Keratinocyte (primary cell): ENCODE data around the gene SLC22A12. TPM values are rescaled to one million over a fixed set of nuclear protein-coding genes. Genes with fewer than 3 reads are reported as not detected.

Experiments used
- DNase-seq: peaks from one replicate; pipeline ENCODE4 v3.0.0-alpha.2; 2011; ENCODE audit warnings: low read depth, missing footprints, low spot score
- FAIRE-seq: peaks from 2 replicates; lab custom pipeline; 2011; peaks lifted over from hg19 to GRCh38; lab: Jason Lieb, UNC
- H2AFZ ChIP-seq: 2 replicates; pipeline ENCODE4 v1.6.0; 2012; ENCODE audit warnings: low read length, control low read depth, inconsistent platforms; ENCODE audit not compliant: control insufficient read depth
- H3K27ac ChIP-seq: 2 replicates; pipeline ENCODE4 v1.5.1; 2011; ENCODE audit warnings: low read length; ENCODE audit not compliant: control insufficient read depth, insufficient read depth
- H3K27me3 ChIP-seq: 3 replicates; pipeline ENCODE4 v1.6.0; 2011; ENCODE audit warnings: low read length; ENCODE audit not compliant: control insufficient read depth, insufficient read depth; ENCODE audit errors: extremely low read depth
- H3K36me3 ChIP-seq, 2 experiments: 2 replicates in 1 of 2; 3 replicates in 1 of 2; pipeline ENCODE4 v1.5.1; 2011; ENCODE audit warnings: low read length in 2 of 2, mild to moderate bottlenecking in 1 of 2; ENCODE audit not compliant: control insufficient read depth in 2 of 2, insufficient read depth in 2 of 2; ENCODE audit errors: extremely low read depth in 1 of 2
- H3K4me1 ChIP-seq: 3 replicates; pipeline ENCODE4 v1.5.1; 2011; ENCODE audit warnings: low read length; ENCODE audit not compliant: control insufficient read depth, insufficient read depth; ENCODE audit errors: extremely low read depth
- H3K4me2 ChIP-seq: 3 replicates; pipeline ENCODE4 v1.6.0; 2011; ENCODE audit warnings: low read depth, low read length; ENCODE audit not compliant: control insufficient read depth, insufficient read depth; ENCODE audit errors: extremely low read depth
- H3K4me3 ChIP-seq, 3 experiments: fragments of 200-600 bp in 1 of 3; sonication (generic) in 1 of 3; 2 replicates in 2 of 3; 3 replicates in 1 of 3; pipeline ENCODE4 v1.5.1; 2011 to 2016; ENCODE audit warnings: low read length in 3 of 3, mild to moderate bottlenecking in 3 of 3, control low read depth in 2 of 3, inconsistent platforms in 1 of 3, low read depth in 1 of 3, mixed read lengths in 1 of 3, mixed run types in 1 of 3, moderate library complexity in 1 of 3; ENCODE audit not compliant: control insufficient read depth in 2 of 3, insufficient read depth in 2 of 3; ENCODE audit errors: extremely low read depth in 1 of 3
- H3K79me2 ChIP-seq: 2 replicates; pipeline ENCODE4 v1.6.0; 2012; ENCODE audit warnings: low read length; ENCODE audit not compliant: control insufficient read depth, insufficient read depth
- H3K9ac ChIP-seq: 3 replicates; pipeline ENCODE4 v1.6.0; 2011; ENCODE audit warnings: low read length; ENCODE audit not compliant: control insufficient read depth, insufficient read depth; ENCODE audit errors: extremely low read depth
- H3K9me1 ChIP-seq: 3 replicates; pipeline ENCODE4 v1.6.0; 2011; ENCODE audit warnings: low read length; ENCODE audit not compliant: control insufficient read depth, insufficient read depth; ENCODE audit errors: extremely low read depth
- H3K9me3 ChIP-seq: 2 replicates; pipeline ENCODE4 v1.5.1; 2012; ENCODE audit warnings: low read depth, low read length; ENCODE audit not compliant: control insufficient read depth
- H4K20me1 ChIP-seq: 3 replicates; pipeline ENCODE4 v1.6.0; 2011; ENCODE audit warnings: low read length; ENCODE audit not compliant: control insufficient read depth, insufficient read depth; ENCODE audit errors: extremely low read depth
- CTCF ChIP-seq, 3 experiments: IDR thresholded peaks in 1 of 3; conservative IDR thresholded peaks in 1 of 3; optimal IDR thresholded peaks in 1 of 3; 2 replicates in 2 of 3; 3 replicates in 1 of 3; pipeline versions ENCODE3 to v1.5.1; 2011; ENCODE audit warnings: low read length in 3 of 3, mild to moderate bottlenecking in 3 of 3, moderate library complexity in 2 of 3, control low read depth in 1 of 3, inconsistent platforms in 1 of 3; ENCODE audit not compliant: insufficient read depth in 2 of 3; ENCODE audit errors: extremely low read depth in 1 of 3
- EZH2 ChIP-seq: IDR thresholded peaks from one replicate; pipeline ENCODE4 v1.6.1; 2012; ENCODE audit warnings: inconsistent platforms, mild to moderate bottlenecking, low read length, moderate library complexity
- dilution Hi-C: fragments of 300-500 bp; cut with MboI; formaldehyde crosslinking; loops from one replicate; pipeline ENCODE4 v1.7.0; 2020; ENCODE audit warnings: low sequenced_read_pairs; ENCODE audit not compliant: extremely low pct_ligation_motif_present
- polyA plus RNA-seq, 5 experiments: library from polyadenylated mRNA; depleted of rRNA in 3 of 5; stranded (reverse) in 3 of 5; stranded (forward) in 1 of 5; unstranded in 1 of 5; fragments of >200 nt; gene quantifications; 1 replicate in 1 of 5; 2 replicates in 3 of 5; 3 replicates in 1 of 5; pipeline versions ENCODE4 v1.2.1 to v1.2.3, GENCODE V29; 2011 to 2012; ENCODE audit warnings: missing spikeins in 2 of 5, low read depth in 1 of 5, low replicate concordance in 1 of 5

Gene SLC22A12
- polyA plus RNA-seq, 1 donor (not counting 4 experiments of a cell fraction or from before 2014, with no cell fraction given) = not detected

- H3K4me2 ChIP-seq = no peak overlapping the region
- H3K27me3 ChIP-seq = peaks cover 5% of the 10 kb centered on the region
- no peak overlapping the region for H3K9ac ChIP-seq
- H3K9me1 ChIP-seq = no peaks in the 10 kb centered on the region
- H3K4me3 ChIP-seq = no peak overlapping the region
- FAIRE-seq (no peak), DNase-seq (no peak)
- H4K20me1 ChIP-seq = no peaks in the 10 kb centered on the region
- H3K36me3 ChIP-seq = no peaks in the 10 kb centered on the region
- H3K9me3 ChIP-seq = no peaks in the 10 kb centered on the region
- no peaks in the 10 kb centered on the region for H3K79me2 ChIP-seq
- dilution Hi-C loops = no loop called here
- no peak overlapping the region for H3K27ac ChIP-seq
- TF ChIP-seq CTCF (optimal IDR thresholded peaks at IDR 0.05 in 1 of 3, IDR thresholded peaks at IDR 0.05 in 1 of 3, conservative IDR thresholded peaks at IDR 0.05 in 1 of 3; ENCODE audit: extremely low read depth in 1 of 3, insufficient read depth in 2 of 3, low read length in 3 of 3) (no peak), EZH2 (no peak)
- H3K4me1 ChIP-seq = no peaks in the 10 kb centered on the region
- H2AFZ ChIP-seq = no peak overlapping the region
These were observed 32.2 kb upstream of the SLC22A12 start for GRCh38 chr11:64558869-64559268.

- H3K4me3 ChIP-seq = no peak overlapping the region
- H3K9me1 ChIP-seq = no peaks in the 10 kb centered on the region
- no peak overlapping the region for H3K27ac ChIP-seq
- no peak overlapping the region for H3K4me2 ChIP-seq
- peaks cover 5% of the 10 kb centered on the region for H3K27me3 ChIP-seq
- FAIRE-seq (no peak), DNase-seq (no peak)
- H3K4me1 ChIP-seq = no peaks in the 10 kb centered on the region
- TF ChIP-seq CTCF (optimal IDR thresholded peaks at IDR 0.05 in 1 of 3, IDR thresholded peaks at IDR 0.05 in 1 of 3, conservative IDR thresholded peaks at IDR 0.05 in 1 of 3; ENCODE audit: extremely low read depth in 1 of 3, insufficient read depth in 2 of 3, low read length in 3 of 3) = no peak
- no peak for TF ChIP-seq EZH2
- H3K9me3 ChIP-seq = no peaks in the 10 kb centered on the region
- H3K36me3 ChIP-seq = no peaks in the 10 kb centered on the region
- H3K9ac ChIP-seq = no peak overlapping the region
- no peak overlapping the region for H2AFZ ChIP-seq
- no peaks in the 10 kb centered on the region for H3K79me2 ChIP-seq
- dilution Hi-C loops = no loop called here
- H4K20me1 ChIP-seq = no peaks in the 10 kb centered on the region
These were observed 31.5 kb upstream of the SLC22A12 start for GRCh38 chr11:64559351-64560138.
